Omental fat pad (tissue), 4 donors: ENCODE measurements around the gene CAPN9. TPM values are rescaled to one million over a fixed set of nuclear protein-coding genes. Genes with fewer than 3 reads are reported as not detected.

ENCODE experiments used
- ATAC-seq: fragments of 150-250 bp; one replicate; pipeline ENCODE4 v1.9.1; 2016; ENCODE audit warnings: mild to moderate bottlenecking, moderate library complexity; ENCODE audit not compliant: low FRiP score
- DNase-seq: peaks from one replicate; pipeline ENCODE4 v3.0.0-alpha.2; 2019; ENCODE audit warnings: low spot score
- total RNA-seq, 4 donors: library from RNA; depleted of rRNA; stranded (reverse); fragments of >200 nt; gene quantifications; one replicate each; pipeline ENCODE4 v1.1.0, GENCODE V29; 2016
- TF ChIP-seq, protein P1 (sequence below), 3 donors: fragments of 450-650 bp; IDR thresholded peaks; one replicate each; pipeline ENCODE4 v1.5.1; 2016 to 2017; ENCODE audit warnings: antibody characterized with exemption in 3 of 3, mild to moderate bottlenecking in 3 of 3, moderate library complexity in 2 of 3

CAPN9 gene
- total RNA-seq, 4 donors from 2014 or later: not detected

DNA sequence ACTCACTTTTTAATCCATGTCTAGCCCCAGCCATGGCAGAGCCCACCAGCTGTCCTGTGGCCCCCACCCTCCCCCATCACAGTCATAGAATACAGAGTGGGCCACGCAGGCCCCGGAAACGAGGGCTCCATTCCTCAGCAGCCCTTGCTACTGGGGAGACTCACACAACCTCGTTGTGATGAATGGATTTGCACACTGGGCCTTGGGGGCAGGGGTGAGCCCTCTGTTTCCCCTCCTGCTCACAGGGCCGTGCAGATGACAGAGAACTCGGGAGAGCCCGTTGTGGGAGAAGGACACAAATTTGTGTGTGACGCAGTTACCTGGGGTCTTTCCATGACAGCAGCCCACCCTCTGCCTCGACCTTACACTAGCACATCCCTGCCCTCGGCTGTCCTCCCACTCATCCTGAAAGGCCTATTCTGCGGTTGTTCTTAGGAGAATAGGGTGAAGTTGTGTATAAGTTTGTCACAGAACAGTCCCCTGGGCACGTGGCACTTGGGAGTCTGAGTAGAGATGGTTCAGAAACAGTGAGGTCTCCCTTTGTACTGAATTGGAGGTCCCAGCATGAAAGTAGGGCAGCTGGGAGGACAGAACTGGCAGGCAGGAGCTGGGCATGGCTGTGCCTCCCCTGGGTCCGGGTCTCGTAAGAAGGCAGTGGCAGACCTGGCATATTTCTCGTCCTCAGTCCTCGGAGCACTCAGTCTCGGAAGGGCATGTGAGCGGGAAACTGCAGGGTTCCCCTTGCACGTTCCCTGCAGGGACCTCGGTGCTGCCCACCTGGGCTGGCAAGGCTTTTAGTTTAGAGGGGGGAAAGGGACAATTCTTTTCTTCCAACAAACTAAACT, 40.1 kb upstream of the CAPN9 start:
- TF ChIP-seq, protein P1, sequence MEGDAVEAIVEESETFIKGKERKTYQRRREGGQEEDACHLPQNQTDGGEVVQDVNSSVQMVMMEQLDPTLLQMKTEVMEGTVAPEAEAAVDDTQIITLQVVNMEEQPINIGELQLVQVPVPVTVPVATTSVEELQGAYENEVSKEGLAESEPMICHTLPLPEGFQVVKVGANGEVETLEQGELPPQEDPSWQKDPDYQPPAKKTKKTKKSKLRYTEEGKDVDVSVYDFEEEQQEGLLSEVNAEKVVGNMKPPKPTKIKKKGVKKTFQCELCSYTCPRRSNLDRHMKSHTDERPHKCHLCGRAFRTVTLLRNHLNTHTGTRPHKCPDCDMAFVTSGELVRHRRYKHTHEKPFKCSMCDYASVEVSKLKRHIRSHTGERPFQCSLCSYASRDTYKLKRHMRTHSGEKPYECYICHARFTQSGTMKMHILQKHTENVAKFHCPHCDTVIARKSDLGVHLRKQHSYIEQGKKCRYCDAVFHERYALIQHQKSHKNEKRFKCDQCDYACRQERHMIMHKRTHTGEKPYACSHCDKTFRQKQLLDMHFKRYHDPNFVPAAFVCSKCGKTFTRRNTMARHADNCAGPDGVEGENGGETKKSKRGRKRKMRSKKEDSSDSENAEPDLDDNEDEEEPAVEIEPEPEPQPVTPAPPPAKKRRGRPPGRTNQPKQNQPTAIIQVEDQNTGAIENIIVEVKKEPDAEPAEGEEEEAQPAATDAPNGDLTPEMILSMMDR (IDR thresholded peaks at IDR 0.05): no peak
- DNase-seq (no peak), ATAC-seq (no peak)

DNA sequence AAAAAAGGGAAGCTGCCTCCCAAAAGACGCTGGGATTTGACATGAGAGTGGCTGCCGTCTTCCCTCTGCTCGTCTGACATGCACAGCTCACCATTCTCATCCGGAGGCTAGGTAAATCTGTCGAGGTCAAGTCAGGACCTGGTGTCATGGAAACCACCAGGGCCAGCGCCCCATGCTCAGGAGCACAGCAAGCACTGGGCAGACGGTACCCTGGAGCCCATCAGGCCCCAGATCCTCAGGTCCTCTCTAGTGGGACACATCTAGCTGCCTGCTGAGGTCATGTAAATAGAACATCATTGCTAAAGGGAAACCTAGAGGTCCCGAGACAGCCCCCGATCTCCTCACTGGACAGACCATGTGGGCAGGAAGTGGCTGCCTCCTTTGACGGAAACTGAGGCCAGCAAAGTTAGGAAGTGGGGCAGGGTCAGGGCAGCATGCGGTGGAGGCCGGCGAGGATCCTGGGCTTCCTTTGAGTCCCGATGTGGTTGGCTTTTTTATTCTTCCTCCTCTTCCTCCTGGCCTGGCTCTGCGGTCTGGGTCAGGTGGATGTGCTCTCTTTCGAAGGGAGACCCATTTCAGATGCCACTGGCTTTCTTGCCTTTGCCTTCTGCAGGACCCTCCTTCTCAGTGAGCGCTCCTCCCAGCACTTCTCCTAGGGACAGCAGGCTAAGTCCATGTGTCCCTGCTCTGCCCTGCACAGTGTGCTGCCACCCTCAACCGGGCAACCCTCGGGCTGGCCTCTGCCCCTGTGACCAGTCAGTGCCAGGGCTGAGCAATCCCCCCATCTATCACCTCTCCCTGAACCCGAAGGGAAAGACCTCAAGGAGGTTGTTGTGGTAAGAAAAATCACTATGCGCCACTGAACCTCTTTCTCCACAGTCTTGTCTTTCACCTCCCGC, 39.2 kb upstream of the CAPN9 start:
- ATAC-seq: no peak

DNA sequence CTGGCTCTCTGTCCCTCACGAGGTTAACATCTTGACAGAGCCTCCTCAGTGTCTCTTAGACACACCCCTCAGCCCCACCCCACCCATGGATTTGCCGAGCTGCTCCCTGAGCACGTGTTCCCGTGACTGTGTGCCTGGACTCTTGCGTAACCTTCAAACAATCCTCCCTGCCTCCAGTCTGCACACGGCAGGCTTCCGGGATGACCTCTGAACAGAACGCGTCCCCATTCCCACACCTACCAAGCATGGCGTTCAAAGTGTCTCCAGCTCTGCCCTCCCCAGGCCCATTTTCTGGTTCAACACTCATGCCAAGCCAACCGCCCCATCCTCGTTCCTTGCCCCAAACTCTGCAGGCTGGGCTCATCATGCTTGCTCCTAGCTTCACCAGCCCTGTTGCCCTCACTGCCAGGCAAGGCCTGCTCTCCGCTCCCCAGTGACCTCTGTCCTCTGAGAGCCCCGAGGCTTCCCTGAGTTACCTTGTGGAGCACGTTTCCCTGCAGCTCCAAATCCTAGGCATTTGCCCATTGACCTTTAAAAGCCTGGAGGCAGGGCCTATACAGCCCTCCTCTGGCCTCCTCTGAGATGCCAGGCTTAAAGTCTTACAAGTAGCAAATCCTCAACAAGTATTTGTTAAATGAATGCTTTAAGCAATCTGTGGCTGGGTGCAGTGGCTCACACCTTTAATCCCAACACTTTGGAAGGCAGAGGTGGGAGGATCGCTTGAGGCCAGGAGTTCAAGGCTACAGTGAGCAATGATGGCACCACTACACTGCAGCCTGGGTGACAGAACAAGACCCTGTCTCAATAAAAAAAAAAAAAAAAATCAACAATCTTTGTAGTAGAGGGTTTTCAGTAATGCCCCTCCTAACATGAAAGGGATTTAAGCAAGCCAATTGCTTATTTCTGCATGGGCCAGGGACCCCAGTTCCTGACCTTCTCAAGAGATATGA, 38.3 kb upstream of the CAPN9 start:
- no peak for DNase-seq
- TF ChIP-seq, protein P1 (IDR thresholded peaks at IDR 0.05): no peak
- ATAC-seq: no peak

More for the DNA sequence above, 39.2 kb upstream of the CAPN9 start:
- TF ChIP-seq, protein P1 (IDR thresholded peaks at IDR 0.05): no peak
- no peak for DNase-seq

DNA sequence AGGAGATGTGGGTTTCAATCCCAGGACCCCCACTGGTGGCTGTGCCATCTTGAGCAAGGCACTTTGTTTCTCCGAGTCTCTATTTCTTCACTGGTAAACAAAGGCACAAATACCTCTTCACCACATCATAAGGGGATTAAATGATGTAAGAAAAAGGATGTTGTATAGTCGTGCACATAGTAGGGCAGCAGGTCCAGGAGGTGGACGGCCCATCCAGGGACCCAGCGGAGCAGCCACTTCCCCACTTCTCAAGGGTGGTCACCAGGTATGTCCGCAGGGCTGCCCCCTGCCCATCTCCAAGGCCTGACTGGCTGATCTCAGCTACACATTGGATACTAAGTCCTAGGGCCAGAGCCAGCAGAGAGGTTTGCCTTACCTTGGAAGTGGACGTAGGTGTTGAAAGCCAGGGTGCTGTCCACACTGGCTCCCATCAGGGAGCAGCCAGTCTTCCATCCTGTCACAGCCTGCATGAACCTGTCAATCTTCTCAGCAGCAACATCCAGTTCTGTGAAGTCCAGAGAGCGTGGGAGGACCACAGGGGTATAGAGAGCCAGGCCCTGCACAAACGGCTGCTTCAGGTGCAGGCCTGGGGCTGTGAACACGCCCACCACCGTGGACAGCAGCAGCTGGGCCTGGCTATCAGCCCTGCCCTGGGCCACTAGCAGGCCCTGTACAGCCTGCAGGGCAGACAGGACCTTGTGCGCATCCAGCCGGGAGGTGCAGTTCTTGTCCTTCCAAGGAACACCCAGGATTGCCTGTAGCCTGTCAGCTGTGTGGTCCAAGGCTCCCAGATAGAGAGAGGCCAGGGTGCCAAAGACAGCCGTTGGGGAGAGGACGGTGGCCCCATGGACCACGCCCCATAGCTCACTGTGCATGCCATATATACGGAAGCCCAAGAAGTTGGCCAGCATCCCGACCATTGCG, 37.3 kb upstream of the CAPN9 start:
- no peak for ATAC-seq
- no peak for DNase-seq
- TF ChIP-seq, protein P1 (IDR thresholded peaks at IDR 0.05): no peak

DNA sequence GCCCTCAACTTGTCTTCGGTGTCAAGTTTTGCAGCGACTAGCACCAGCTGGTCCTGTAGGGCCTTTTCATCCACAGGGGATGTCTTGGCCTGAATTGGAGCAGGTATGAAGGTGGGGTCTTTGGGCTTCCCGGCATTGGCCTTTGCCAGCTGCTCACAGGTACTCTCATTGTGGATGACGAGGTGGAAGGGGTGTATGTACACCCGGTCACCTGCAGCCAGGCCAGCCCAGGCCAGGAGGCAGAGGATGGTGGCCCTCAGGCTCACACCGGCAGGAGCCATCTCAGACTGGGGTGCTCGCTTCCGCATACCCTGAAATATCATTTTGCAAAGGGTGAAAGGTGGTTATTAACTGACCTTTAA, 36.7 kb upstream of the CAPN9 start:
- TF ChIP-seq, protein P1 (IDR thresholded peaks at IDR 0.05): no peak
- no peak for DNase-seq

More for the DNA sequence above, 36.7 kb upstream of the CAPN9 start:
- no peak for ATAC-seq
